Activated T-cell treated with anti-CD3 and anti-CD28 coated beads, Interleukin-2, amount 50 U/mL, for 24 hours (primary cell): Measurements from ENCODE around the gene OAF.
"Not testable (repeated sequence)": the region's sequence is repeated elsewhere in the genome, so short reads cannot be mapped to it uniquely, and the experiment has no call there.

Source experiments
- DNase-seq: peaks from one replicate; pipeline ENCODE4 v3.0.0-alpha.2; 2020
- H3K27ac Mint-ChIP-seq: 2 replicates; pipeline ENCODE4 v1.8.0; 2020; ENCODE audit warnings: mild to moderate bottlenecking, mixed read lengths
- H3K27me3 Mint-ChIP-seq: 2 replicates; pipeline ENCODE4 v1.8.0; 2020; ENCODE audit warnings: mixed read lengths
- H3K36me3 Mint-ChIP-seq: 2 replicates; pipeline ENCODE4 v1.8.0; 2020; ENCODE audit warnings: low read depth, mixed read lengths
- H3K4me1 Mint-ChIP-seq: 2 replicates; pipeline ENCODE4 v1.8.0; 2020; ENCODE audit warnings: low read depth, mixed read lengths
- H3K4me3 Mint-ChIP-seq: 2 replicates; pipeline ENCODE4 v1.8.0; 2020; ENCODE audit warnings: mild to moderate bottlenecking, moderate library complexity, mixed read lengths
- H3K9me3 Mint-ChIP-seq: 2 replicates; pipeline ENCODE4 v1.8.0; 2020; ENCODE audit warnings: mixed read lengths

OAF gene

DNA sequence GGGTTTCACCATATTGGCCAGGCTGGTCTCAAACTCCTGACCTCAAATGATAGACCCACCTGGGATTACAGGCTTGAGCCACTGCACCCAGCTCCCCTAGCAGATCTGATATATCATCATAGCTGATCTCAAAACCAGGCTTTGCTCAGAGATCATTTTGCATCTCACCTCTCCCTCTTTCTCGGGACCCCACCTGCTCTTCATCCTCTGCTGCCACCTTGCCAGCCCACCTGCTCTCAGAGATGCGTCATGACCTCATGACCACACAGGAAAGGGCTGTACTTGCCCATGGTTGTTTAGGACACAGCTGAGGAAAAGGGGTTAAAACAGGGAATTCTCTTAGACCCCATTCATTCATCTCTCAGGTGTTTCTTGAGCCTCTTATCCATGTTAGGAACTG is 56.5 kb downstream of the OAF start:
- no peak overlapping the region for H3K4me3 Mint-ChIP-seq
- DNase-seq: no peak
- peaks cover 62% of the 10 kb centered on the region for H3K27me3 Mint-ChIP-seq
- no peaks in the 10 kb centered on the region for H3K4me1 Mint-ChIP-seq
- H3K27ac Mint-ChIP-seq: no peak overlapping the region
- H3K36me3 Mint-ChIP-seq: no peaks in the 10 kb centered on the region
- H3K9me3 Mint-ChIP-seq: no peaks in the 10 kb centered on the region

GRCh38 chr11:120268686-120269085 is 57.9 kb downstream of the OAF start:
- no peaks in the 10 kb centered on the region for H3K4me1 Mint-ChIP-seq
- no peak for DNase-seq
- no peaks in the 10 kb centered on the region for H3K36me3 Mint-ChIP-seq
- peaks cover 57% of the 10 kb centered on the region for H3K27me3 Mint-ChIP-seq
- H3K27ac Mint-ChIP-seq: no peak overlapping the region
- H3K9me3 Mint-ChIP-seq: no peaks in the 10 kb centered on the region
- no peak overlapping the region for H3K4me3 Mint-ChIP-seq

DNA sequence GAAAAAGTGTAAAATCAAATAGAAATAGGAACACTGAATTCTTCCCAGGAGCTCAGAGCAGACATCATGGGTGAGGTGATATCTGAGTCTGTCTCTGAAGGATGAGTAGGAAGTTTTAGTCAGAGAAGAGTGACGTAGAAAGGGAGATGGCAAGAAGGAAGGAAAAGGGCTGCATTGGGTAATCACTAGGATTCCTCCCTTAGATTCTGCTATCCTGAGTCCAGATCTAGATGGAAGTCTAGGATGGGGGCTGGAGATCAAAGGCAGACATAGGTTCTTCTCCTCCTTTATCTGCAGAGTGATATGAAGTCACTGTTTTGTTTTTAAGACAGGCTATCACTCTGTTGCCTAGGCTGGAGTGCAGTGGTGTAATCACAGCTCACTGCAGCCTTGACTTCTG is 59.6 kb downstream of the OAF start:
- Mint-ChIP-seq H3K4me1 (no peaks in the 10 kb centered on the region), H3K4me3 (no peak overlapping the region), H3K9me3 (no peaks in the 10 kb centered on the region), H3K27ac (no peak overlapping the region), H3K27me3 (peaks cover 52% of the 10 kb centered on the region), H3K36me3 (no peaks in the 10 kb centered on the region)
- DNase-seq: no peak

DNA sequence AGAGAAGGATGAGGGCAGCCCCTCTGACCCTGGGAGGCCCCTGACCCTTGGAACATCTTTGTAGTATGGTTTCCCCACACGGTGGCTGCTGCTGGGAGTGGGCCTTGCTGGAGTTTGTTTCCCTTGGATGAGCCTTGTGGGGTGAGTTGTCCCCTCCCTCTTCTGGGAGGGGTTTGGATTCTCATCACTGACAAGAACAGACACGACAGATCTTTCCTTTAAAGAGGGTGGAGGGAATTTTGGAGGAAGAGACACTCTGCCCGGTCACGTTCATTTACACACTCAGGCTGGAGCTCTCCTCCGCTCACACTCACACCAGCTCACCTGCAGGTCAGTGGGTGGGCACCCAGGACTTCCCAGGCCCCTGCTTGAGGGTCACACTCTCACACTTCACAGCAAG is 60.8 kb downstream of the OAF start:
- Mint-ChIP-seq H3K27me3 (peaks cover 44% of the 10 kb centered on the region), H3K27ac (no peak overlapping the region)

GRCh38 chr11:120272303-120272702 is 61.5 kb downstream of the OAF start:
- no peaks in the 10 kb centered on the region for H3K9me3 Mint-ChIP-seq
- no peak overlapping the region for H3K4me3 Mint-ChIP-seq
- peaks cover 39% of the 10 kb centered on the region for H3K27me3 Mint-ChIP-seq
- H3K36me3 Mint-ChIP-seq: no peaks in the 10 kb centered on the region
- no peak overlapping the region for H3K27ac Mint-ChIP-seq
- DNase-seq: no peak
- no peaks in the 10 kb centered on the region for H3K4me1 Mint-ChIP-seq

More for the DNA sequence above, 60.8 kb downstream of the OAF start:
- Mint-ChIP-seq H3K4me3 (no peak overlapping the region), H3K9me3 (no peaks in the 10 kb centered on the region), H3K4me1 (no peaks in the 10 kb centered on the region), H3K36me3 (no peaks in the 10 kb centered on the region)
- DNase-seq: no peak

DNA sequence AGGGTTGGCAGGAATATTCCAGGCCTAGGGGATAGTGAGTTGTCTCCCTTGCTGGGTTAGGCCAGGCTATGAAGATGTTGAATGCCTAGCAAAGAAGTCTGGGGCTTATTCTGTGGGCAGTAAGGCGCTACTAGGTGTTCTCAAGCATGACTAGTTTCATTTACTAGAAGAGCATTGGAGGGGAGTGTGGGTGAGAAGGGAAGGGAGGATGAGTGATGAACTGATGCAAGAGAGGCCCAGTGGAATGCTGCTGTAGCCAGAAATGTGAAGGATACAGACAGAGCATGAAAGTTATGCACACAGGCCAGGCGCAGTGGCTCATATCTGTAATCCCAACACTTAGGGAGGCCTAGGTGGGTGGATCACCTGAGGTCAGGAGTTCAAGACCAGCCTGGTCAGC is 62.6 kb downstream of the OAF start:
- H3K4me1 Mint-ChIP-seq: no peaks in the 10 kb centered on the region
- no peaks in the 10 kb centered on the region for H3K9me3 Mint-ChIP-seq
- no peaks in the 10 kb centered on the region for H3K36me3 Mint-ChIP-seq
- H3K27ac Mint-ChIP-seq: no peak overlapping the region
- H3K27me3 Mint-ChIP-seq: peaks cover 34% of the 10 kb centered on the region
- no peak for DNase-seq
- no peak overlapping the region for H3K4me3 Mint-ChIP-seq

DNA sequence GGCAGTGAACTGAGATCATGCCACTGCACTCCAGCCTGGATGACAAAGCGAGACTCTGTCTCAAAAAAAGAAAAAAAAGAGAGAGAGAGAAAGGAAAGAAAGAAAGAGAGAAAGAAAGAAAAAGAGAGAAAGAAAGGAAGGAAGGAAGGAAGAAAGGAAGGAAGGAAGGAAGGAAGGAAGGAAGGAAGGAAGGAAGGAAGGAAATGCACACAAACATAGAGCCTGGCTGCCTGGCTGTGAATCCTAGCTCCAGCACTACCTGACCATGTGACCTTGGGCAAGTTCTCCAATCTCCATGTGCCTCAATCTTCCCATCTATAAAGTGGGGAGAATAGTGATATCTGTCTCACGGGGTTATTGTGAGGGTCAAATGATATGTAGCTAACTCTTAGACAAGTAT is 63.1 kb downstream of the OAF start:
- H3K4me1 Mint-ChIP-seq, H3K9me3 Mint-ChIP-seq, H3K27ac Mint-ChIP-seq, H3K36me3 Mint-ChIP-seq, H3K4me3 Mint-ChIP-seq, DNase-seq: not testable (repeated sequence)
- H3K27me3 Mint-ChIP-seq: peaks cover 31% of the 10 kb centered on the region

DNA sequence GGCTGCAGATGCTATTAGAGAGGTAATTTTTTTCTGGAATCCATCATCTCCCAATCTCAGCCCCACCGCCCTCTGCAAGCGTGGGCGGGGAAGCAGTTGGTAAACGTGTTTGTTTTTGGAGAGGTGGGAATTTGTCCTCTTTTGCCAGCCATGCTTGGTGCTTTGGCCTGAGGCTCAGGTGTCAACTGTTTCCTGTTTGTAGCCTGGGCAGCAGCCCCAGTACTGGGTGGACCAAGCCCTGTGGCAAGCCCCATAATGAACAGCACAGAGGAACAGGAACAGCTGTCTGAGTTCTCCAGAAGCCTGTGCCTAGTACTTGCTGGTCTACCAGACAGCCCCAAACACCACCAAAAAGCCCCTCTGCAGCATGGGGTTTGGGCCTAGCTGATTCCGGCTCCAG is 68.7 kb downstream of the OAF start:
- H3K36me3 Mint-ChIP-seq: no peaks in the 10 kb centered on the region
- DNase-seq: no peak
- no peaks in the 10 kb centered on the region for H3K9me3 Mint-ChIP-seq
- no peaks in the 10 kb centered on the region for H3K4me1 Mint-ChIP-seq
- H3K4me3 Mint-ChIP-seq: no peak overlapping the region
- H3K27ac Mint-ChIP-seq: no peak overlapping the region
- peaks cover 16% of the 10 kb centered on the region for H3K27me3 Mint-ChIP-seq
